Uterus (tissue), 2 donors: ENCODE results near the gene INTS11.

Experiments
- CTCF ChIP-seq, 4 experiments: fragments of 200-600 bp in 2 of 4; fragments of 450-650 bp in 2 of 4; sonication (generic) in 2 of 4; IDR thresholded peaks; one replicate each; pipeline ENCODE4 v1.5.1; 2016 to 2019; ENCODE audit warnings: antibody characterized with exemption in 4 of 4, mild to moderate bottlenecking in 2 of 4, moderate library complexity in 1 of 4
- POLR2A ChIP-seq, 2 donors: fragments of 450-650 bp; IDR thresholded peaks; one replicate each; pipeline ENCODE4 v1.6.1; 2016; ENCODE audit warnings: antibody characterized with exemption in 2 of 2, mild to moderate bottlenecking in 1 of 2, moderate library complexity in 1 of 2

GRCh38 chr1:1373815-1374588 lies 49.5 kb upstream of the INTS11 start:
- no peak for TF ChIP-seq CTCF (IDR thresholded peaks at IDR 0.05)
- TF ChIP-seq POLR2A (IDR thresholded peaks at IDR 0.05): no peak
